Activated CD4-positive, alpha-beta T cell treated with anti-CD3 and anti-CD28 coated beads, Interleukin-2, Interleukin-6, amounts not matched to agents 100 ng/mL and 50 ng/mL, durations not matched to agents 16 hours and 8 hours (primary cell): Measurements from ENCODE around the gene ACAD9.
"Not testable (repeated sequence)": the region's sequence is repeated elsewhere in the genome, so short reads cannot be mapped to it uniquely, and the experiment has no call there.

Experiments used
- DNase-seq: peaks from one replicate; pipeline ENCODE4 v3.0.0-alpha.2; 2020

The ACAD9 gene

GRCh38 chr3:128863560-128863959 lies 15.9 kb upstream of the ACAD9 start:
- peak; percentile 38 for DNase-seq

GRCh38 chr3:128864351-128864811 lies 15.0 kb upstream of the ACAD9 start:
- no peak for DNase-seq

DNA sequence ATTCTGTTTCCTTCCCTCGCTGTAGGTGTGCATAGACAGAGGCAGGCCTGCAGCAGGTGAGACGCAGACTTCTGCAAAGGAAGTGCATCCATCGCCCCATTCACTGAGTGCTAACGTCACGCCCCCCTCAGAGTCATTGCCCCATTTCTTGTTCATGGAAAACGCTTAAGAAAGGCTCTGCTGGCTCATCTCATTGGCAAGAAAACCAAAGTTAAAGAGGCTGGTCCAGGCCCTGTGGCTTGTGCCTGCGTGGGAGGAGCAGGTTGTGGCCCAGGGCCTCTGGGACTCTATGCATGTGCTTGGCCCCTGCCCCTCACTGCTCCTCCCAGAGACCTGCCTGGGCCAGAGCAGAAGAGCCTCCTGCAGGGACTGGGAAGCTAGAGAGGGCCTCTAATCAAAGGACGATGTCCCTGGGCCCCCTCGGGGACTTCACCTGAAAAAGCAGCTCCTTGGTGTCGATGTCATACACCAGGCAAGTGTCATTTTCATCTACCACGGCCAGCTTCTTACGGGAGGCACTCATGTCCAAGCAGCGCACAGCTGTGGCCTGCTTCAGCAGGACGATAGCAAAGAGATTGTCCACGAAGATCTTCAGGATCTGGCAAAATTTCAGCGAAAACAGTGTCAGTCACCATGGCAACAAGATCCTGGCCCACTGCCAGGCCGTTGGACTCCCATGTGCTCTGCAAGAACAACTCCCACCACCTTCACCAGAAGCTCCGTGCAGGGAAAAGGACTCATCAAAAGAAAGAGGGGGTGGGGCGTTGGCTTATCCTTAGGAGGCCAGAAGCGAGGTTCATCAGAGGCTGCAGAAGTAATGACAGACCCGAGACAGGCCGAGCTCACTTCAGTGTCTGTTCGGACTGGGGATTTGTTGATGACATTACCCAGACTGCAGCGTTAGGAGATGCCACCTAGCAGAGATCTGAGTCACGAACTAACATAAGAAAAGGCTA lies 14.3 kb upstream of the ACAD9 start:
- DNase-seq: not testable (repeated sequence)

- DNase-seq: peak; percentile 26
Measured at GRCh38 chr3:128867200-128868125, 12.0 kb upstream of the ACAD9 start.

DNA sequence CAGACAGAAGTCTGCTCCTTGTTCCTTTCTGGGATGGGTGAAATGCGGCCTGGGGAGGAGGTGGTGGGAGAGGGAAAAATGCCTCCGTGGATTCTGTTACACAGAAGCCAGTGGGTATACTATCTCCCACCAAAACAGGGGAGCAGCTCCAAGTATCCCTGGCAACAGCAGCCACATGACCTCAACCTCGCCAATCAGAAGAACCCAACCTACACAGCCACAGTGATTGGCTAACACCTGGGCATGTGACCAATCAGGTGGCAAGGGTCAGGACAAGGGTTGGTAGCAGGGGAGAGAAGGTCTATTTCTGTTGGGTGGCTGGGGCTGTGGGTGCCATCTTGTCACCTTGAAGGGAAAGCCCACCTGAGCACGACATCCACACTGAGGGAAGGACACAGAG lies 9.1 kb upstream of the ACAD9 start:
- DNase-seq: no peak

DNA sequence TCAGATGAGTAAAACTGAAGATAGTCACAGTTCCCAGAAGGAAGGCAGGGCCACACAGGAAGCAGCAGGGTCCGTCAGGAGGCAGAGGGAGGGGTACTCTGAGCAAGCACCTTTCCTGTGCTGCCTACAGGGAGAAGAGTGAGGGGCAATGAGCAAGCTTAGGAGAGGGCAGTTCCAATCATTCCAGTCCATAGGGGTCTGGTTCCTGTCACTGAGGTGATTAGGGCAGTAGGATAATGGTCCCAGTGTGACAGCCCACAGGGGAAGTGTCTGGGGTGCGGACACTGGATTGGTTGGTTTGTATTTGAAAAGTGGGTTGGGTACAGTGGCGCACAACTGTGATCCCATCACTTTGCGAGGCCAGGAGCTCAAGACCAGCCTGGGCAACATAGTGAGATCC lies 7.1 kb upstream of the ACAD9 start:
- DNase-seq: no peak

GRCh38 chr3:128872744-128873143 lies 6.7 kb upstream of the ACAD9 start:
- no peak for DNase-seq

DNA sequence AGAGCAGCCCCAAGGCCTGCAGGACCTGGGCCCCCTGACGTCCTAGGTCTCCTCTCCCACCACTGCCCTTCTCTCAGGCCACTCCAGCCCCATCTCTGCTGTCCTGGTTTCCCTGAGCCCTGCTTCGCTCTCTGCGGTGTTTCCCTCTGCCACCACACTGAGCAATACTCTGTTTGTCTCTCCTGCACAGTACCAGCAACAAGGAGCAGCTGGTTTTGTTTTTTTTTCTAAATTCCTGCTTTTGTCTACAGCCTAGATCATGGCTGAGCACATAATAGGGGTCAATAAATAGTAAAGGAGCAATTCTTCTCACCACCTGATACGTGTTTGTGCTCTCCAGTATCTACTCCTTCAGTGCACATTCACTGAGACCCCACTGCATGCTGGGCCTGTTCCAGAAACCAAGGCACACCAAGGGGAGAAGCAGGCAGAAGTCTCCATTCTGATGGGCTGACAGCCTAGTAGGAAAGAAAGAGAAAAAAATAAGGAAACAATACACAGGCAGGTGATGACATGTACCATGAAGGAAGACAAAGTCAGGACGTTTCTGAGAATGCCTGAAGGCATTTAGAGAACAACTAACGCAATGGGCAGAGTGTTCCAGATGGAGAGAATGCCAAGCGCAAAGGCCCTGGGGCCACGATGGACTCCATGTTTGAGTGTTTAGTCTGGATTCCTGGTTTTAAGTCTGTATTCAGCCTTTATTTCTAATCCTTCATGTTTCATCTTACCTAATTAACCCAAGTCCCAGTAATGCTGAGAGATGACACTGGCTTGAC lies 6.0 kb upstream of the ACAD9 start:
- DNase-seq: no peak

GRCh38 chr3:128874481-128875180 lies 4.8 kb upstream of the ACAD9 start:
- no peak for DNase-seq

DNA sequence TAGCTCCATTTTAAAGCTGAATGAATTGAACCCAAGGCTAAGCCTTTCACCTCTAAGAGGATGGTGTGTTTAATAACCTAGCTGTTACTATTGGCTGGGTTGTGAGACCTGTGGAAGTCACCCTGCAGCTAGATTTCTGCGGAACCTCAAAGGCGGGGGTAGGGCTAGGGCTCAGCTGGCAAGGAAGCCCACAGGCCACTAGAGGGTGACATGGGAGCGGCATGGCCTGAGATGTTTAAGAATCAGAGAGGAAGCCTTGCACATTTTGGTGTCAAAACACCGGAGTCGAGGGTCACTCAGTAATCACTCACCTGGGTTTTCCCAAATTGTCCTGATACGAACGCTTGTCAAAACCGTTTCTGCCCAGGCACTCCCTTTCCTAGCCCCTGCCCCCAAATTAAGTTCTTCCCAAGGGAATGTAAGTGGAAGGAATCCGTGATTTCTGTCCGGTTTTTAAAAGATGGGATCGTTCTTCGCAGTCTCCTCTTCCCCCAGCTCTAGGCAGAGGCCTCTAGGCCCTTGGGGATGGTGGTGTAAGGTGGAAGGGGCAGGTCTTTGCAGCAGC lies 3.8 kb upstream of the ACAD9 start:
- peak; percentile 69 for DNase-seq

- no peak for DNase-seq
Measured at GRCh38 chr3:128878011-128878457, 1.4 kb upstream of the ACAD9 start.

DNA sequence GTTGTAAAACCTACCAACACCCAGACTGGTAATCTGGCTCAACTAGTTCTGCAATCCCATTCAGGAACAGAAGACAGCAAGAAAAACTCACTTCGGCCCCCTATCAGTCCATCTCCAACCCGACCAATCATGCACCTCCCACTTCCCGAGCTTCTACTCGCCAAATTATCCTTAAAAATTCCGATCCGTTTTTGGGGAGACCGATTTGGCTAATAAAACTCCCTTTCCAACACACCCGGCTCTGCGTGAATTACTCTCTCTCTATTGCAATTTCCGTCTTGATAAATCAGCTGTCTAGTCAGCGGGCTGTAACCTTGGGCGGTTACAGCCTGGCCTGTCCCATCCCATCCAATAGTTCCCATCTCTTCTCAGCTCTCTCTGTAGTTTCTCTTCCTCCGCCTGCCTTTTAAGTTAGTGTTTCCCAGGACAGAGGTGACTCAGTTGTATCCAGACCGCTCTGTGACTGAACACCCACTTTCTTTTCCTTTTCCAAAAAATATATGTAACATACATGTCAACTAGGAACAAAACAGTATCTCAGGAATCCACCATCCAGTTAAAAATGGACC lies 780 bp upstream of the ACAD9 start:
- DNase-seq: peak; percentile 38

- no peak for DNase-seq
Measured at GRCh38 chr3:128879991-128880390, 571 bp downstream of the ACAD9 start.

DNA sequence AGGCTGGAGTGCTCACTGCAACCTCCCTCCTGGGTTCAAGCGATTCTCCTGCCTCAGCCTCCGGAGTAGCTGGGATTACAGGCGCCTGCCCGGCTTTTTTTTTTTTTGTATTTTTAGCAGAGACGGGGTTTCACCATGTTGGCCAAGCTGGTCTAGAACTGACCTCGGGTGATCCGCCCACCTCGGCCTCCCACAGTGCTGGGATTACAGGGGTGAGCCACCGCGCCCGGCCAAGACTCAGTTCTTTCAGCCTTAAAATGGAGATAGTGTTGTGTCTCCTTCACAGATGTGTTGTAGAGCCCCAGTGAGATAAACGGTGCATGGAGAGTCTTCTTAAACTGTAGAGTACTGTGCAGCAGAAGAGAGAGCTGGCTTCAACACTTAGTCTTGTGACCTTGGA lies 1.0 kb downstream of the ACAD9 start:
- not testable (repeated sequence) for DNase-seq

DNA sequence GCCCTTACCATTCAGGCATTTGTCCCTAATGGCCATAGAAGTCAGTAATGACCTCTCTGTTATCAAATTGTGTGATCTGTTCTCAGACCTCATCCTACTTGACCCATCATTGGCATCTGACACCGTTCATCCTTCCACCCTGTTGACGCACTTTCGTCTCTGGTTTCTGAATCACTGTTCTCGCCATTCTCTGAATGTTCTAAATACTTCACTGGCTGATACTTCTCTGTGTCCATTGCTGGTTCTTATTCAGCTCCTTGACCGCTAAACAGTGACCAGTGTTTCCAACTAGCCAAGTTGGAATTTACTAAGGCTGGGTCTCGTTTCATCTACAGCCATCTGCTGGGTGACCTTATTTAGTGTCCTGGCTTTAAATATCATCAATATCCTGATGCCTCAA lies 2.2 kb downstream of the ACAD9 start:
- DNase-seq: no peak

GRCh38 chr3:128882719-128883118 lies 3.3 kb downstream of the ACAD9 start:
- DNase-seq: no peak

GRCh38 chr3:128884992-128885391 lies 5.6 kb downstream of the ACAD9 start:
- no peak for DNase-seq

DNA sequence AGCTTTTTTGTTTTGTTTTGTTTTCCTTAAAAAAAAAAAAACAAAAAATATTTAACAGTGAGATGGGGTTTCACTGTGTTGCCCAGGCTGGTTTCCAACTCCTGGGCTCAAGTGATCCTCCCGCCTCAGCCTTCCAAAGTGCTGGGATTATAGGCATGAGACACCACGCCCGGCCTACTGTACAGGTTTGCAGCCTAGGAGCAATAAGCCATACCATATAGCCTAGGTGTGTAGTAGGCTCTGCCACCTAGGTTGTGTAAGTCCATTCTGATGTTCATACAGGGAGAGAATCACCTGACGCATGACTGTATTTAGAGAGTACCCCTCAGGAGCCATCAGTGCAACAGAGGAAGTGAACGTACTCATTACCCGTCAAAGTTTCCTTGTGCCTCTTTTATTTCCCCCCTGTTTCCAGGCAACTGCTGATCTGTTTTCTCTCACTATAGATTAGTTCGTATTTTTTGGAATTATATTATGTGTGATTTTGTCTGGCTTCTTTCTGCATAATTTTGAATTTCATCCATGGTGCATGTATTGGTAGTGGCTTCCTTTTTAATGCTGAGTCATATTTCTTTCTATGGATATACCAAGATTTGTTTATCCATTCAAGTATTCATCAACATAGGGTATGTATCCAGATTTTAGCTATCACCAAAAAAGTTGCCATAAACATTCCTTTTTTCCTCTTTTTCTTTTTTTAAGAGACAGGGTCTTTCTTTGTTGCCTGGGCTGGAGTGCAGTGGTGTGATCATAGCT lies 9.9 kb downstream of the ACAD9 start:
- DNase-seq: no peak

- no peak for DNase-seq
Measured at GRCh38 chr3:128895843-128896697, 16.6 kb downstream of the ACAD9 start.
